H1 (cell line): ENCODE measurements around the gene ACKR3. TPM values are rescaled to one million over a fixed set of nuclear protein-coding genes. Genes with fewer than 3 reads are reported as not detected.

Experiments
- ASH2L ChIP-seq: fragments of 200-600, 300-600 bp; sonication (generic); IDR thresholded peaks from one replicate; pipeline ENCODE4 v1.7.1; 2017; ENCODE audit warnings: low read length
- BACH1 ChIP-seq: IDR thresholded peaks from 2 replicates; pipeline ENCODE4 v1.6.1; 2012; ENCODE audit warnings: low read length, improper control_type of control experiment
- SP4 ChIP-seq: IDR thresholded peaks from 2 replicates; pipeline ENCODE4 v1.6.1; 2012; ENCODE audit warnings: low read length, inconsistent platforms
- polyA plus RNA-seq, 7 experiments: library from polyadenylated mRNA; depleted of rRNA in 3 of 7; stranded (reverse) in 5 of 7; unstranded in 2 of 7; fragments of >200 nt in 5 of 7; fragments of 200-250 nt in 2 of 7; gene quantifications; 1 replicate in 5 of 7; 2 replicates in 1 of 7; 4 replicates in 1 of 7; pipeline versions ENCODE4 v1.2.1 to v1.2.3, GENCODE V29; 2011 to 2013; ENCODE audit warnings: missing spikeins in 2 of 7, mixed read lengths in 2 of 7
- total RNA-seq: library from RNA; stranded (reverse); fragmentation: NEBNext Ultra II Directional; extraction: Animal tissue kit (Norgen Biotek cat#: 25700); gene quantifications from 2 replicates; pipeline ENCODE4 v1.2.1, GENCODE V29; 2021
- TF ChIP-seq, protein P1 (sequence below): fragments of 300-600 bp; sonication (generic); IDR thresholded peaks from 2 replicates; pipeline ENCODE4 v1.7.1; 2012; ENCODE audit warnings: low read length, moderate library complexity, mild to moderate bottlenecking, inconsistent platforms; ENCODE audit not compliant: insufficient replicate concordance

ACKR3 gene
- total and polyA plus RNA-seq, 2 of the 8 experiments (the other 6 are each of a cell fraction or from before 2014, with no cell fraction given): 1.4 to 24.4 TPM

DNA sequence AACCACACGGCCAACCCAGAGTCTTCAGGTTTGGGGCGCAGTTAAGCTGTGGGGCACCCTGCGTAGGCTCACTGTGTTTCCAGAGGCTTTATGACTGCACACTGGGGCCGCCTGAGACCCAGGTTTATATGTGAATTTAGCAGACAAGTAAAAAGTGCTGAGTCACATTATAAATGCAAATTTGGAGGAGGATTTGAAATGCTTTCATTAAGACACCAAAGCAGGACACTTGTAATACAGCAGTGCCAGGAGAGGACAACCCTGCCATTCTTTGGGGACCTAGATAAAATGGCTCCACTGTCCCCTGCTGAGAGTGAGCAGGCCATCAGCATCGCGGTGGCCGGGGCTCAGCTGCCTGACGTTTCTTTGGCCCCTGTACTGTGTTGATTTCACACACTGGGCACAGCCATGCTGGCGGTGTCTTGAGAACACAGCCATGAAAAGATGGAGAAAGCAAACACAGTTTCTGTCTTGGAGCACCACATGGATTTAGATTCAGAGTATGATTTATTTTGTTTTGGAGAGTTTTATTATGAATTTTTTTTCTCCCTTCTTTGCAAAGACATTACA lies 10.2 kb downstream of the ACKR3 start (continued):
- TF ChIP-seq, protein P1, sequence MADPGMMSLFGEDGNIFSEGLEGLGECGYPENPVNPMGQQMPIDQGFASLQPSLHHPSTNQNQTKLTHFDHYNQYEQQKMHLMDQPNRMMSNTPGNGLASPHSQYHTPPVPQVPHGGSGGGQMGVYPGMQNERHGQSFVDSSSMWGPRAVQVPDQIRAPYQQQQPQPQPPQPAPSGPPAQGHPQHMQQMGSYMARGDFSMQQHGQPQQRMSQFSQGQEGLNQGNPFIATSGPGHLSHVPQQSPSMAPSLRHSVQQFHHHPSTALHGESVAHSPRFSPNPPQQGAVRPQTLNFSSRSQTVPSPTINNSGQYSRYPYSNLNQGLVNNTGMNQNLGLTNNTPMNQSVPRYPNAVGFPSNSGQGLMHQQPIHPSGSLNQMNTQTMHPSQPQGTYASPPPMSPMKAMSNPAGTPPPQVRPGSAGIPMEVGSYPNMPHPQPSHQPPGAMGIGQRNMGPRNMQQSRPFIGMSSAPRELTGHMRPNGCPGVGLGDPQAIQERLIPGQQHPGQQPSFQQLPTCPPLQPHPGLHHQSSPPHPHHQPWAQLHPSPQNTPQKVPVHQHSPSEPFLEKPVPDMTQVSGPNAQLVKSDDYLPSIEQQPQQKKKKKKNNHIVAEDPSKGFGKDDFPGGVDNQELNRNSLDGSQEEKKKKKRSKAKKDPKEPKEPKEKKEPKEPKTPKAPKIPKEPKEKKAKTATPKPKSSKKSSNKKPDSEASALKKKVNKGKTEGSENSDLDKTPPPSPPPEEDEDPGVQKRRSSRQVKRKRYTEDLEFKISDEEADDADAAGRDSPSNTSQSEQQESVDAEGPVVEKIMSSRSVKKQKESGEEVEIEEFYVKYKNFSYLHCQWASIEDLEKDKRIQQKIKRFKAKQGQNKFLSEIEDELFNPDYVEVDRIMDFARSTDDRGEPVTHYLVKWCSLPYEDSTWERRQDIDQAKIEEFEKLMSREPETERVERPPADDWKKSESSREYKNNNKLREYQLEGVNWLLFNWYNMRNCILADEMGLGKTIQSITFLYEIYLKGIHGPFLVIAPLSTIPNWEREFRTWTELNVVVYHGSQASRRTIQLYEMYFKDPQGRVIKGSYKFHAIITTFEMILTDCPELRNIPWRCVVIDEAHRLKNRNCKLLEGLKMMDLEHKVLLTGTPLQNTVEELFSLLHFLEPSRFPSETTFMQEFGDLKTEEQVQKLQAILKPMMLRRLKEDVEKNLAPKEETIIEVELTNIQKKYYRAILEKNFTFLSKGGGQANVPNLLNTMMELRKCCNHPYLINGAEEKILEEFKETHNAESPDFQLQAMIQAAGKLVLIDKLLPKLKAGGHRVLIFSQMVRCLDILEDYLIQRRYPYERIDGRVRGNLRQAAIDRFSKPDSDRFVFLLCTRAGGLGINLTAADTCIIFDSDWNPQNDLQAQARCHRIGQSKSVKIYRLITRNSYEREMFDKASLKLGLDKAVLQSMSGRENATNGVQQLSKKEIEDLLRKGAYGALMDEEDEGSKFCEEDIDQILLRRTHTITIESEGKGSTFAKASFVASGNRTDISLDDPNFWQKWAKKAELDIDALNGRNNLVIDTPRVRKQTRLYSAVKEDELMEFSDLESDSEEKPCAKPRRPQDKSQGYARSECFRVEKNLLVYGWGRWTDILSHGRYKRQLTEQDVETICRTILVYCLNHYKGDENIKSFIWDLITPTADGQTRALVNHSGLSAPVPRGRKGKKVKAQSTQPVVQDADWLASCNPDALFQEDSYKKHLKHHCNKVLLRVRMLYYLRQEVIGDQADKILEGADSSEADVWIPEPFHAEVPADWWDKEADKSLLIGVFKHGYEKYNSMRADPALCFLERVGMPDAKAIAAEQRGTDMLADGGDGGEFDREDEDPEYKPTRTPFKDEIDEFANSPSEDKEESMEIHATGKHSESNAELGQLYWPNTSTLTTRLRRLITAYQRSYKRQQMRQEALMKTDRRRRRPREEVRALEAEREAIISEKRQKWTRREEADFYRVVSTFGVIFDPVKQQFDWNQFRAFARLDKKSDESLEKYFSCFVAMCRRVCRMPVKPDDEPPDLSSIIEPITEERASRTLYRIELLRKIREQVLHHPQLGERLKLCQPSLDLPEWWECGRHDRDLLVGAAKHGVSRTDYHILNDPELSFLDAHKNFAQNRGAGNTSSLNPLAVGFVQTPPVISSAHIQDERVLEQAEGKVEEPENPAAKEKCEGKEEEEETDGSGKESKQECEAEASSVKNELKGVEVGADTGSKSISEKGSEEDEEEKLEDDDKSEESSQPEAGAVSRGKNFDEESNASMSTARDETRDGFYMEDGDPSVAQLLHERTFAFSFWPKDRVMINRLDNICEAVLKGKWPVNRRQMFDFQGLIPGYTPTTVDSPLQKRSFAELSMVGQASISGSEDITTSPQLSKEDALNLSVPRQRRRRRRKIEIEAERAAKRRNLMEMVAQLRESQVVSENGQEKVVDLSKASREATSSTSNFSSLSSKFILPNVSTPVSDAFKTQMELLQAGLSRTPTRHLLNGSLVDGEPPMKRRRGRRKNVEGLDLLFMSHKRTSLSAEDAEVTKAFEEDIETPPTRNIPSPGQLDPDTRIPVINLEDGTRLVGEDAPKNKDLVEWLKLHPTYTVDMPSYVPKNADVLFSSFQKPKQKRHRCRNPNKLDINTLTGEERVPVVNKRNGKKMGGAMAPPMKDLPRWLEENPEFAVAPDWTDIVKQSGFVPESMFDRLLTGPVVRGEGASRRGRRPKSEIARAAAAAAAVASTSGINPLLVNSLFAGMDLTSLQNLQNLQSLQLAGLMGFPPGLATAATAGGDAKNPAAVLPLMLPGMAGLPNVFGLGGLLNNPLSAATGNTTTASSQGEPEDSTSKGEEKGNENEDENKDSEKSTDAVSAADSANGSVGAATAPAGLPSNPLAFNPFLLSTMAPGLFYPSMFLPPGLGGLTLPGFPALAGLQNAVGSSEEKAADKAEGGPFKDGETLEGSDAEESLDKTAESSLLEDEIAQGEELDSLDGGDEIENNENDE: no peak
- TF ChIP-seq SP4 (no peak), BACH1 (peak; percentile 73; the same call in 1 of the 2 replicates), ASH2L (no peak)
